GM12878 (cell line): ENCODE results near the gene CSF1R. TPM values are rescaled to one million over a fixed set of nuclear protein-coding genes. Genes with fewer than 3 reads are reported as not detected.

Source experiments
- ATAC-seq: fragments of 200-7000 bp; cut with Tn5 transposase; 3 replicates; pipeline ENCODE4 v1.9.1; 2020; ENCODE audit warnings: mild to moderate bottlenecking, moderate library complexity
- BruUV-seq: library from RNA; stranded (reverse); fragments of 400-500 nt; replicated peaks from 2 replicates; lab custom pipeline; 2021; lab: Mats Ljungman, UMichigan
- CTCF ChIA-PET: fragments of 300-600 bp; sonication (Branson Sonifier 250); formaldehyde crosslinking; extraction: SDS; loops from one replicate; lab custom pipeline; 2021; ENCODE audit warnings: inconsistent platforms; lab: Yijun Ruan, JAX
- POLR2A ChIA-PET: fragments of 350-600 bp; formaldehyde crosslinking; extraction: SDS; loops from one replicate; lab custom pipeline; 2021; ENCODE audit warnings: inconsistent platforms; lab: Charles Lee
- RAD21 ChIA-PET: fragments of 300-600 bp; sonication (Branson Sonifier 250); formaldehyde crosslinking; loops from one replicate; lab custom pipeline; 2023; ENCODE audit warnings: antibody characterized with exemption; ENCODE audit not compliant: unreplicated experiment; lab: Charles Lee
- SMC1A ChIA-PET: fragments of 300-600 bp; sonication (Branson Sonifier 250); formaldehyde crosslinking; loops from one replicate; lab custom pipeline; 2023; ENCODE audit not compliant: unreplicated experiment, uncharacterized antibody; lab: Charles Lee
- DNase-seq: peaks from one replicate; pipeline ENCODE4 v3.0.0-alpha.2; 2011; ENCODE audit warnings: low read depth, low spot score
- FAIRE-seq: peaks from 3 replicates; lab custom pipeline; 2011; peaks lifted over from hg19 to GRCh38; lab: Jason Lieb, UNC
- H2AFZ ChIP-seq: 2 replicates; pipeline ENCODE4 v1.6.0; 2011; ENCODE audit warnings: low read depth, low read length, control low read depth; ENCODE audit not compliant: control insufficient read depth
- H3K27ac ChIP-seq: 2 replicates; pipeline ENCODE4 v1.5.1; 2011; ENCODE audit warnings: control low read depth; ENCODE audit not compliant: control insufficient read depth, insufficient read depth
- H3K27me3 ChIP-seq, 2 experiments: replicated peaks in 1 of 2; 2 replicates each; pipeline versions ENCODE4 v1.6.0 to v1.6.1; 2011; ENCODE audit warnings: low read length in 1 of 2; ENCODE audit not compliant: control insufficient read depth in 2 of 2, insufficient read depth in 2 of 2
- H3K36me3 ChIP-seq, 2 experiments: 2 replicates each; pipeline ENCODE4 v1.5.1; 2011; ENCODE audit warnings: low read length in 1 of 2; ENCODE audit not compliant: control insufficient read depth in 2 of 2, insufficient read depth in 2 of 2
- H3K4me1 ChIP-seq: 2 replicates; pipeline ENCODE4 v1.6.1; 2011; ENCODE audit warnings: mild to moderate bottlenecking, low read length, moderate library complexity, mixed read lengths; ENCODE audit not compliant: control insufficient read depth, insufficient read depth
- H3K4me2 ChIP-seq: 2 replicates; pipeline ENCODE4 v1.6.0; 2011; ENCODE audit warnings: control low read depth; ENCODE audit not compliant: control insufficient read depth, insufficient read depth
- H3K4me3 ChIP-seq: fragments of 200-600 bp; sonication (generic); 2 replicates; pipeline ENCODE4 v1.5.1; 2016
- H3K79me2 ChIP-seq: 2 replicates; pipeline ENCODE4 v1.6.0; 2011; ENCODE audit warnings: low read length; ENCODE audit not compliant: control insufficient read depth, insufficient read depth
- H3K9ac ChIP-seq: 2 replicates; pipeline ENCODE4 v1.8.0; 2011; ENCODE audit warnings: low read length, control low read depth, mixed read lengths; ENCODE audit not compliant: control insufficient read depth, insufficient read depth
- H3K9me3 ChIP-seq: replicated peaks from 3 replicates; pipeline ENCODE4 v1.5.1; 2011; ENCODE audit warnings: mild to moderate bottlenecking, low read length; ENCODE audit not compliant: control insufficient read depth, insufficient read depth
- H4K20me1 ChIP-seq: 2 replicates; pipeline ENCODE4 v1.6.0; 2011; ENCODE audit not compliant: control insufficient read depth, insufficient read depth
- E4F1 ChIP-seq: fragments of 450-650 bp; IDR thresholded peaks from 2 replicates; pipeline ENCODE4 v1.6.1; 2018; ENCODE audit warnings: borderline replicate concordance, mild to moderate bottlenecking; ENCODE audit not compliant: partially characterized antibody
- HCFC1 ChIP-seq: fragments of 150-350 bp; IDR thresholded peaks from 2 replicates; pipeline ENCODE4 v1.6.1; 2014; ENCODE audit warnings: low read length
- JUNB ChIP-seq: IDR thresholded peaks from 2 replicates; pipeline ENCODE4 v1.6.1; 2016; ENCODE audit warnings: antibody characterized with exemption, mild to moderate bottlenecking
- KLF5 ChIP-seq: fragments of 450-650 bp; IDR thresholded peaks from 2 replicates; pipeline ENCODE4 v1.6.1; 2014; ENCODE audit warnings: mild to moderate bottlenecking; ENCODE audit not compliant: partially characterized antibody
- MYC ChIP-seq: IDR thresholded peaks from 2 replicates; pipeline ENCODE4 v1.6.1; 2011; ENCODE audit warnings: mild to moderate bottlenecking, low read length, moderate library complexity, inconsistent platforms; ENCODE audit not compliant: insufficient read depth, insufficient replicate concordance, insufficient read length, severe bottlenecking
- RUNX3 ChIP-seq: IDR thresholded peaks from 2 replicates; pipeline ENCODE4 v1.6.1; 2012; ENCODE audit warnings: low read length, inconsistent platforms
- ZNF622 ChIP-seq: fragments of 450-650 bp; IDR thresholded peaks from 2 replicates; pipeline ENCODE4 v1.6.1; 2017; ENCODE audit warnings: mild to moderate bottlenecking, inconsistent platforms
- WGBS: methylation state at CpG from one replicate; pipeline ENCODE4 v1.1.6; 2016; ENCODE audit warnings: low lambda C conversion rate; ENCODE audit not compliant: insufficient replicate concordance, insufficient coverage; ENCODE audit errors: missing lambda C conversion rate; 5-methylcytosine and 5-hydroxymethylcytosine counted together
- in situ Hi-C: fragments of 300-500 bp; cut with MboI; formaldehyde crosslinking; loops from 9 replicates; pipeline ENCODE4 v1.14.3; 2018; ENCODE audit warnings: mixed read lengths
- intact Hi-C: fragments of 100-400 bp; cut with micrococcal nuclease; formaldehyde crosslinking; loops from one replicate; pipeline ENCODE4 v1.14.2; 2022; ENCODE audit not compliant: unreplicated experiment
- polyA plus RNA-seq, 11 experiments: library from polyadenylated mRNA; depleted of rRNA in 4 of 11; unstranded in 6 of 11; stranded (reverse) in 5 of 11; fragments of >200 nt; fragmentation: Nextera tagmentation in 4 of 11; fragmentation: Illumina TruSeq in 1 of 11; extraction: Ambion mirVana in 4 of 11; extraction: Trizol in 1 of 11; gene quantifications; 1 replicate in 1 of 11; 2 replicates in 10 of 11; pipeline versions ENCODE4 v1.2.1 to v1.2.3, GENCODE V29; 2011 to 2016; ENCODE audit warnings: inconsistent platforms in 2 of 11, missing spikeins in 2 of 11, low read depth in 1 of 11
- total RNA-seq, 4 experiments: library from RNA; depleted of rRNA in 3 of 4; stranded (reverse); fragments of >200 nt in 3 of 4; fragmentation: Illumina TruSeq in 1 of 4; extraction: Trizol in 1 of 4; gene quantifications; 2 replicates each; pipeline versions ENCODE4 v1.2.1 to v1.2.3, GENCODE V29; 2013 to 2021

Gene CSF1R
- total and polyA plus RNA-seq, 10 of the 15 experiments (the other 5 are each of a cell fraction or from before 2014, with no cell fraction given) = 0.35 to 3.6 (median 1.2) TPM

- TF ChIP-seq E4F1 (no peak), HCFC1 (no peak), MYC (no peak), ZNF622 (no peak), RUNX3 (no peak), JUNB (no peak)
Measured at GRCh38 chr5:150066901-150067396, 19.4 kb downstream of the CSF1R start (continued).

GRCh38 chr5:150066436-150066835 is 19.9 kb downstream of the CSF1R start:
- in situ Hi-C loops (no loop called here), intact Hi-C loops (no loop called here)
- ChIA-PET SMC1A (interaction anchor here (1.1 kb wide), 1 partner anchor 14 kb away, joined by 4 read pairs; no protein-coding TSS in a partner anchor), CTCF (interaction anchor here (0.6 to 3.0 kb wide), 6 partner anchors 8 to 214 kb away, joined by 3 to 12 read pairs (median 3); no protein-coding TSS in a partner anchor), POLR2A (no interaction called here), RAD21 (interaction anchor here (0.8 to 1.2 kb wide), 2 partner anchors 12 to 97 kb away, joined by 3 read pairs; no protein-coding TSS in a partner anchor)
- Histone ChIP-seq H3K27ac (no peak overlapping the region), H4K20me1 (no peaks in the 10 kb centered on the region), H3K4me1 (no peaks in the 10 kb centered on the region), H3K27me3 (no peaks in the 10 kb centered on the region; a peak in 1 of 4 replicates), H3K9me3 (no peaks in the 10 kb centered on the region), H2AFZ (no peak overlapping the region), H3K9ac (no peak overlapping the region), H3K4me2 (no peak overlapping the region), H3K36me3 (no peaks in the 10 kb centered on the region), H3K4me3 (no peak overlapping the region), H3K79me2 (no peaks in the 10 kb centered on the region)
- BruUV-seq = no TSS peak
- no peak for FAIRE-seq
- 40% methylated on average over 5 of the region's 5 CpGs for WGBS
- no peak for TF ChIP-seq KLF5
- ATAC-seq = no peak
- no peak for DNase-seq
